Keratinocyte (primary cell): Measurements from ENCODE around the gene NTRK1. TPM values are rescaled to one million over a fixed set of nuclear protein-coding genes. Genes with fewer than 3 reads are reported as not detected.
A peak's percentile ranks its signal among the peaks of the same experiment; 100 is the strongest.

Experiments used
- DNase-seq: peaks from one replicate; pipeline ENCODE4 v3.0.0-alpha.2; 2011; ENCODE audit warnings: low read depth, missing footprints, low spot score
- FAIRE-seq: peaks from 2 replicates; lab custom pipeline; 2011; peaks lifted over from hg19 to GRCh38; lab: Jason Lieb, UNC
- H2AFZ ChIP-seq: 2 replicates; pipeline ENCODE4 v1.6.0; 2012; ENCODE audit warnings: low read length, control low read depth, inconsistent platforms; ENCODE audit not compliant: control insufficient read depth
- H3K27ac ChIP-seq: 2 replicates; pipeline ENCODE4 v1.5.1; 2011; ENCODE audit warnings: low read length; ENCODE audit not compliant: control insufficient read depth, insufficient read depth
- H3K27me3 ChIP-seq: 3 replicates; pipeline ENCODE4 v1.6.0; 2011; ENCODE audit warnings: low read length; ENCODE audit not compliant: control insufficient read depth, insufficient read depth; ENCODE audit errors: extremely low read depth
- H3K36me3 ChIP-seq, 2 experiments: 2 replicates in 1 of 2; 3 replicates in 1 of 2; pipeline ENCODE4 v1.5.1; 2011; ENCODE audit warnings: low read length in 2 of 2, mild to moderate bottlenecking in 1 of 2; ENCODE audit not compliant: control insufficient read depth in 2 of 2, insufficient read depth in 2 of 2; ENCODE audit errors: extremely low read depth in 1 of 2
- H3K4me1 ChIP-seq: 3 replicates; pipeline ENCODE4 v1.5.1; 2011; ENCODE audit warnings: low read length; ENCODE audit not compliant: control insufficient read depth, insufficient read depth; ENCODE audit errors: extremely low read depth
- H3K4me2 ChIP-seq: 3 replicates; pipeline ENCODE4 v1.6.0; 2011; ENCODE audit warnings: low read depth, low read length; ENCODE audit not compliant: control insufficient read depth, insufficient read depth; ENCODE audit errors: extremely low read depth
- H3K4me3 ChIP-seq, 3 experiments: fragments of 200-600 bp in 1 of 3; sonication (generic) in 1 of 3; 2 replicates in 2 of 3; 3 replicates in 1 of 3; pipeline ENCODE4 v1.5.1; 2011 to 2016; ENCODE audit warnings: low read length in 3 of 3, mild to moderate bottlenecking in 3 of 3, control low read depth in 2 of 3, inconsistent platforms in 1 of 3, low read depth in 1 of 3, mixed read lengths in 1 of 3, mixed run types in 1 of 3, moderate library complexity in 1 of 3; ENCODE audit not compliant: control insufficient read depth in 2 of 3, insufficient read depth in 2 of 3; ENCODE audit errors: extremely low read depth in 1 of 3
- H3K79me2 ChIP-seq: 2 replicates; pipeline ENCODE4 v1.6.0; 2012; ENCODE audit warnings: low read length; ENCODE audit not compliant: control insufficient read depth, insufficient read depth
- H3K9ac ChIP-seq: 3 replicates; pipeline ENCODE4 v1.6.0; 2011; ENCODE audit warnings: low read length; ENCODE audit not compliant: control insufficient read depth, insufficient read depth; ENCODE audit errors: extremely low read depth
- H3K9me1 ChIP-seq: 3 replicates; pipeline ENCODE4 v1.6.0; 2011; ENCODE audit warnings: low read length; ENCODE audit not compliant: control insufficient read depth, insufficient read depth; ENCODE audit errors: extremely low read depth
- H3K9me3 ChIP-seq: 2 replicates; pipeline ENCODE4 v1.5.1; 2012; ENCODE audit warnings: low read depth, low read length; ENCODE audit not compliant: control insufficient read depth
- H4K20me1 ChIP-seq: 3 replicates; pipeline ENCODE4 v1.6.0; 2011; ENCODE audit warnings: low read length; ENCODE audit not compliant: control insufficient read depth, insufficient read depth; ENCODE audit errors: extremely low read depth
- CTCF ChIP-seq, 3 experiments: IDR thresholded peaks in 1 of 3; conservative IDR thresholded peaks in 1 of 3; optimal IDR thresholded peaks in 1 of 3; 2 replicates in 2 of 3; 3 replicates in 1 of 3; pipeline versions ENCODE3 to v1.5.1; 2011; ENCODE audit warnings: low read length in 3 of 3, mild to moderate bottlenecking in 3 of 3, moderate library complexity in 2 of 3, control low read depth in 1 of 3, inconsistent platforms in 1 of 3; ENCODE audit not compliant: insufficient read depth in 2 of 3; ENCODE audit errors: extremely low read depth in 1 of 3
- EZH2 ChIP-seq: IDR thresholded peaks from one replicate; pipeline ENCODE4 v1.6.1; 2012; ENCODE audit warnings: inconsistent platforms, mild to moderate bottlenecking, low read length, moderate library complexity
- dilution Hi-C: fragments of 300-500 bp; cut with MboI; formaldehyde crosslinking; loops from one replicate; pipeline ENCODE4 v1.7.0; 2020; ENCODE audit warnings: low sequenced_read_pairs; ENCODE audit not compliant: extremely low pct_ligation_motif_present
- polyA plus RNA-seq, 5 experiments: library from polyadenylated mRNA; depleted of rRNA in 3 of 5; stranded (reverse) in 3 of 5; stranded (forward) in 1 of 5; unstranded in 1 of 5; fragments of >200 nt; gene quantifications; 1 replicate in 1 of 5; 2 replicates in 3 of 5; 3 replicates in 1 of 5; pipeline versions ENCODE4 v1.2.1 to v1.2.3, GENCODE V29; 2011 to 2012; ENCODE audit warnings: missing spikeins in 2 of 5, low read depth in 1 of 5, low replicate concordance in 1 of 5

NTRK1 gene
- polyA plus RNA-seq, 1 donor (not counting 4 experiments of a cell fraction or from before 2014, with no cell fraction given) = 0.03 TPM

GRCh38 chr1:156912310-156912709 is 51.6 kb downstream of the NTRK1 start:
- peaks cover 10% of the 10 kb centered on the region for H3K4me1 ChIP-seq
- dilution Hi-C loops = no loop called here
- DNase-seq (no peak), FAIRE-seq (no peak)
- no peak overlapping the region for H2AFZ ChIP-seq
- no peak overlapping the region for H3K4me3 ChIP-seq
- H3K4me2 ChIP-seq = no peak overlapping the region
- no peaks in the 10 kb centered on the region for H3K9me3 ChIP-seq
- no peaks in the 10 kb centered on the region for H4K20me1 ChIP-seq
- H3K27ac ChIP-seq = no peak overlapping the region
- no peaks in the 10 kb centered on the region for H3K9me1 ChIP-seq
- H3K36me3 ChIP-seq = peaks cover 6 to 23% of the 10 kb centered on the region in 2 experiments
- TF ChIP-seq CTCF (optimal IDR thresholded peaks at IDR 0.05 in 1 of 3, IDR thresholded peaks at IDR 0.05 in 1 of 3, conservative IDR thresholded peaks at IDR 0.05 in 1 of 3; ENCODE audit: extremely low read depth in 1 of 3, insufficient read depth in 2 of 3, low read length in 3 of 3) = no peak
- TF ChIP-seq EZH2 = no peak
- H3K9ac ChIP-seq = no peak overlapping the region
- H3K27me3 ChIP-seq = no peaks in the 10 kb centered on the region
- H3K79me2 ChIP-seq = no peaks in the 10 kb centered on the region

GRCh38 chr1:156912861-156913808 is 52.5 kb downstream of the NTRK1 start:
- no peak overlapping the region for H2AFZ ChIP-seq
- DNase-seq (no peak), FAIRE-seq (no peak)
- H3K36me3 ChIP-seq = peaks cover 6 to 23% of the 10 kb centered on the region in 2 experiments
- dilution Hi-C loops = no loop called here
- H3K4me3 ChIP-seq = no peak overlapping the region
- no peaks in the 10 kb centered on the region for H3K79me2 ChIP-seq
- H4K20me1 ChIP-seq = no peaks in the 10 kb centered on the region
- no peaks in the 10 kb centered on the region for H3K9me3 ChIP-seq
- no peak overlapping the region for H3K4me2 ChIP-seq
- no peaks in the 10 kb centered on the region for H3K27me3 ChIP-seq
- H3K9ac ChIP-seq = no peak overlapping the region
- no peaks in the 10 kb centered on the region for H3K9me1 ChIP-seq
- TF ChIP-seq CTCF (optimal IDR thresholded peaks at IDR 0.05 in 1 of 3, IDR thresholded peaks at IDR 0.05 in 1 of 3, conservative IDR thresholded peaks at IDR 0.05 in 1 of 3; ENCODE audit: extremely low read depth in 1 of 3, insufficient read depth in 2 of 3, low read length in 3 of 3) (peak in 1 of 3 experiments; percentile 13), EZH2 (no peak)
- peaks cover 6% of the 10 kb centered on the region for H3K4me1 ChIP-seq
- no peak overlapping the region for H3K27ac ChIP-seq
